Activated B cell treated with CpG ODN at 0.5 μM for 24 hours (primary cell): ENCODE measurements around the gene TBX4. TPM values are rescaled to one million over a fixed set of nuclear protein-coding genes. Genes with fewer than 3 reads are reported as not detected.

Experiments used
- ATAC-seq: fragments of 200-7000 bp; cut with Tn5 transposase; one replicate; pipeline ENCODE4 v1.10.0; 2021; ENCODE audit warnings: low read depth, mild to moderate bottlenecking, moderate library complexity
- CTCF ChIA-PET: fragments of 350-600 bp; sonication (Branson Sonifier 250); formaldehyde crosslinking; loops from one replicate; lab custom pipeline; 2021; ENCODE audit warnings: antibody characterized with exemption; lab: Charles Lee
- POLR2A ChIA-PET: fragments of 350-600 bp; sonication (Branson Sonifier 250); formaldehyde crosslinking; loops from one replicate; lab custom pipeline; 2021; ENCODE audit warnings: antibody characterized with exemption; lab: Charles Lee
- DNase-seq: peaks from one replicate; pipeline ENCODE4 v3.0.0; 2022
- H3K27ac Mint-ChIP-seq: one replicate; pipeline ENCODE4 v1.8.0; 2020; ENCODE audit warnings: mixed read lengths
- H3K27me3 Mint-ChIP-seq: one replicate; pipeline ENCODE4 v1.8.0; 2021; ENCODE audit warnings: mixed read lengths
- H3K36me3 Mint-ChIP-seq: one replicate; pipeline ENCODE4 v1.8.0; 2021; ENCODE audit warnings: low read depth, mixed read lengths
- H3K4me1 Mint-ChIP-seq: one replicate; pipeline ENCODE4 v1.8.0; 2021; ENCODE audit warnings: mixed read lengths
- H3K4me3 Mint-ChIP-seq: one replicate; pipeline ENCODE4 v1.8.0; 2020; ENCODE audit warnings: mild to moderate bottlenecking, mixed read lengths
- H3K9me3 Mint-ChIP-seq: one replicate; pipeline ENCODE4 v1.8.0; 2020; ENCODE audit warnings: mixed read lengths
- intact Hi-C: fragments of 100-400 bp; cut with micrococcal nuclease; formaldehyde crosslinking; loops from one replicate; pipeline ENCODE4 v1.15.1; 2024
- total RNA-seq: library from RNA; stranded (reverse); gene quantifications from 2 replicates; pipeline ENCODE4 v1.2.3, GENCODE V29; 2022
- TF ChIP-seq, protein P1 (sequence below): fragments of 200-600 bp; IDR thresholded peaks from one replicate; pipeline ENCODE4 v1.8.0; 2022; ENCODE audit warnings: antibody characterized with exemption, mild to moderate bottlenecking

The TBX4 gene
- total RNA-seq, 1 donor from 2014 or later, result not detected

DNA sequence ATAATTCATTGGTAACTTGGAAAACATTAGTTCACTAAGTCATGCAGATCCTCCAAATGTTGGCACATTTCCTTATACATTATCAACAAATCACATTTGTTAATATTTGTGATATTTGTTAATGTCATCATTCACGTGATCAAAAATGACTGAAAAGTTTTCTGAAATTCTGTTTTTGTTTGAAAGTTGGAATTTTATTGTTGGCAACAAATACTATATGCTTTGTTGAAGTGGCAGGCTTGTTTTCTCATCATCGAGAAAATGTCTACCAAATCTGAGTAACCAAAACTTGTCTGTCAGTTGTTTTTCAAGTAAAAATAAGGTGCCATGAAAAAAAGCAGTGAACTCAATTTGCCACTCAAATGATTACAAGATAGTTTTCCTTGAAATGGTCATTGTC lies 75.9 kb downstream of the TBX4 start:
- Mint-ChIP-seq H3K27me3 (peaks cover 19% of the 10 kb centered on the region), H3K4me1 (no peaks in the 10 kb centered on the region), H3K36me3 (no peaks in the 10 kb centered on the region), H3K4me3 (no peak overlapping the region), H3K9me3 (no peaks in the 10 kb centered on the region), H3K27ac (no peak overlapping the region)
- intact Hi-C loops, result no loop called here
- ChIA-PET CTCF (no interaction called here), POLR2A (no interaction called here)
- DNase-seq (no peak), ATAC-seq (no peak)
- TF ChIP-seq, protein P1, sequence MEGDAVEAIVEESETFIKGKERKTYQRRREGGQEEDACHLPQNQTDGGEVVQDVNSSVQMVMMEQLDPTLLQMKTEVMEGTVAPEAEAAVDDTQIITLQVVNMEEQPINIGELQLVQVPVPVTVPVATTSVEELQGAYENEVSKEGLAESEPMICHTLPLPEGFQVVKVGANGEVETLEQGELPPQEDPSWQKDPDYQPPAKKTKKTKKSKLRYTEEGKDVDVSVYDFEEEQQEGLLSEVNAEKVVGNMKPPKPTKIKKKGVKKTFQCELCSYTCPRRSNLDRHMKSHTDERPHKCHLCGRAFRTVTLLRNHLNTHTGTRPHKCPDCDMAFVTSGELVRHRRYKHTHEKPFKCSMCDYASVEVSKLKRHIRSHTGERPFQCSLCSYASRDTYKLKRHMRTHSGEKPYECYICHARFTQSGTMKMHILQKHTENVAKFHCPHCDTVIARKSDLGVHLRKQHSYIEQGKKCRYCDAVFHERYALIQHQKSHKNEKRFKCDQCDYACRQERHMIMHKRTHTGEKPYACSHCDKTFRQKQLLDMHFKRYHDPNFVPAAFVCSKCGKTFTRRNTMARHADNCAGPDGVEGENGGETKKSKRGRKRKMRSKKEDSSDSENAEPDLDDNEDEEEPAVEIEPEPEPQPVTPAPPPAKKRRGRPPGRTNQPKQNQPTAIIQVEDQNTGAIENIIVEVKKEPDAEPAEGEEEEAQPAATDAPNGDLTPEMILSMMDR, result no peak

DNA sequence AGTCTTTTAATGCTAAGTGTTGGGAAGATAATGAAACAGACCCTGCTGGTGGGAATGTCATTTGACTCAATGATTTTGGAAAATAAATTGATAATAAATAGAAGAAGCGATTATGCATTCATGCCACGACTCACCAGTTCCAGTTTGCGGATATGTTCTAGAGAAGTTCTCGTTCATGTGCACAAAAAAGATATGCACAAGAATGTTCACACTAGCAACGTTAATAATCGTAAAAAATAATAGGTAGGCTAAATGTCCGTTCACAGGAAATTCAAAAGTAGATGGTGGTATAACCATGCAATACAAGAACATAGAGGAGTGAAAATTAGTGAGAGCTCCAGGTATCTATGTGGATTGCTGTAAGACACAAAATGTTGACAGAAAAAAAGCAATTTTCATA lies 79.0 kb downstream of the TBX4 start:
- ATAC-seq, result no peak
- intact Hi-C loops, result no loop called here
- no peak overlapping the region for H3K4me3 Mint-ChIP-seq
- H3K27me3 Mint-ChIP-seq, result peaks cover 5% of the 10 kb centered on the region
- ChIA-PET POLR2A (no interaction called here), CTCF (no interaction called here)
- H3K9me3 Mint-ChIP-seq, result no peaks in the 10 kb centered on the region
- DNase-seq, result no peak
- no peak overlapping the region for H3K27ac Mint-ChIP-seq
- no peaks in the 10 kb centered on the region for H3K36me3 Mint-ChIP-seq
- TF ChIP-seq, protein P1, result no peak
- H3K4me1 Mint-ChIP-seq, result peaks cover under 1% of the 10 kb centered on the region

DNA sequence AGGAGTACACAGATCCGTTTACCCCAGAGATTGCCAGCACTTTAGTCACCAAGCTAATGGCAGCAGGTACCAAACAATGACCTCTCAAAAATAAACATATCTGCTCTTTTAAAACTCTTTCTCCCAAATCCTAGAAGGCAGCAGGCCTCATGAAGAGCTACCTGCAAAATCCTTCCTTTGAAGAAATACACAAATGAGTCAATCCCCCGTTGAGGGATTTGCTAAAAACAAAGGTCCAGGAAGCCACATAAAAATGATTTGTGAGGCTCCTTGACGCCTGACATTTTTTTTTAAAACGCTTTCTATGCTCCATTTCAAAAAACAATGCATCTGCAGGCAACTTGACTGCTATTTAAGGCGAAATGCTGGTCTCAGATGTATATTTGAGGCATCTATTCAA lies 80.6 kb downstream of the TBX4 start:
- peaks cover 6% of the 10 kb centered on the region for H3K27me3 Mint-ChIP-seq

DNA sequence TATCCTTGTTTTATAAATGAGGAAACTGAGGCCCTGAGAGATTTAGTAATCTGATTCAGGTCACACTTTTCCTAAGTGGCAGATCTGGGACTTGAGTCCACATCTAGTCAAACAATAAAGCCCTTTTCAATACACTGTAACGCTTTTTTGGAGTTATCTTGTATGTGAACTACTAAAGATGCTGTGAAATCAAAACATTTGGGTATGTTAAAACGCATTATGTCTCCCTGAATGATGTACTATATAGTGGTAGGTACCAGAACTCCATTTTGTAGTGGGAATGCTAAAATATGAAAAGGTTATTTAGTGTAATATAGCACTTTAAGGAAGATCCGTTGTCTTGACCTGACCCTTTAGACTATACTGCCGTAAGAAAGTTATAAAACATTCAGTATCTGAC lies 81.6 kb downstream of the TBX4 start:
- DNase-seq (no peak), ATAC-seq (no peak)
- CTCF ChIA-PET, result no interaction called here
- POLR2A ChIA-PET, result no interaction called here
- no peak overlapping the region for H3K4me3 Mint-ChIP-seq
- H3K27me3 Mint-ChIP-seq, result peaks cover 6% of the 10 kb centered on the region
- TF ChIP-seq, protein P1, result no peak
- peaks cover 3% of the 10 kb centered on the region for H3K4me1 Mint-ChIP-seq
- H3K9me3 Mint-ChIP-seq, result no peaks in the 10 kb centered on the region
- H3K27ac Mint-ChIP-seq, result no peak overlapping the region
- no peaks in the 10 kb centered on the region for H3K36me3 Mint-ChIP-seq
- intact Hi-C loops, result no loop called here

More for the DNA sequence above, 80.6 kb downstream of the TBX4 start:
- Mint-ChIP-seq H3K9me3 (no peaks in the 10 kb centered on the region), H3K36me3 (no peaks in the 10 kb centered on the region), H3K27ac (no peak overlapping the region), H3K4me1 (peaks cover 3% of the 10 kb centered on the region), H3K4me3 (no peak overlapping the region)
- DNase-seq (no peak), ATAC-seq (no peak)
- intact Hi-C loops, result no loop called here
- CTCF ChIA-PET, result no interaction called here
- POLR2A ChIA-PET, result no interaction called here
- TF ChIP-seq, protein P1, result no peak

DNA sequence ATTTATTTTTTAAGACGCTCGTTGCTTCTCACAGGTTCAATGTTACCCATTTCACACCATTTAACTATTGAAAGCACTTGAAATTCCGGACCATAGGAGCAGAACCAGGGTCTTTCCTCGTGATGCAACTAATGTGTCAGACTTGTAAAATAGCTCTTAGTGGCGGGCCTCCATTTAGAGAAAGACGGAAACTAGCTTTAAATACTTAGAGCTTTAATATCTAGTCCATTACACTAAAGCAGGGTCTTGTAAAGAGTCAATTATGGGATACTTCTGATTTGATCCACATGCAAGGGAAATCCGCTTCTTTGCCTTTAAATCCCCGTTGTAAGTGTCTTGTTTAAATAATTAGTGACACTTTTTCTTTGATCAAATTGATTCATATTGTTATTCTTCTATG lies 82.2 kb downstream of the TBX4 start:
- Mint-ChIP-seq H3K4me1 (peaks cover 3% of the 10 kb centered on the region), H3K4me3 (no peak overlapping the region), H3K9me3 (no peaks in the 10 kb centered on the region), H3K36me3 (no peaks in the 10 kb centered on the region), H3K27me3 (peaks cover 2% of the 10 kb centered on the region), H3K27ac (no peak overlapping the region)
- ChIA-PET CTCF (no interaction called here), POLR2A (no interaction called here)
- no peak for ATAC-seq
- intact Hi-C loops, result no loop called here
- TF ChIP-seq, protein P1, result no peak
- DNase-seq, result no peak

Other genes with a start within 250 kb of the TBX4 start
- not detected in 2 replicates for gene TBX2, start 52.6 kb upstream of the TBX4 start, total RNA-seq
- gene NACA2, start 138.8 kb downstream of the TBX4 start, total RNA-seq, result not detected in 2 replicates